Measurements from ENCODE around the gene LAMC3.
"Not testable (repeated sequence)": the region's sequence is repeated elsewhere in the genome, so short reads cannot be mapped to it uniquely, and the experiment has no call there.

The LAMC3 gene

GRCh38 chr9:131028931-131029573 lies 20.1 kb downstream of the LAMC3 start:
- DNase-seq (ENCODE audit: low spot score): no peak

- no peak for DNase-seq (ENCODE audit: low spot score)
Measured at GRCh38 chr9:131029574-131029952, 20.6 kb downstream of the LAMC3 start.

GRCh38 chr9:131030239-131031004 lies 21.4 kb downstream of the LAMC3 start:
- DNase-seq (ENCODE audit: low spot score): no peak

GRCh38 chr9:131031005-131031641 lies 22.1 kb downstream of the LAMC3 start:
- DNase-seq (ENCODE audit: low spot score): no peak

- DNase-seq (ENCODE audit: low spot score): no peak
Measured at GRCh38 chr9:131031642-131032005, 22.6 kb downstream of the LAMC3 start.

GRCh38 chr9:131032384-131032783 lies 23.4 kb downstream of the LAMC3 start:
- DNase-seq (ENCODE audit: low spot score): no peak

- no peak for DNase-seq (ENCODE audit: low spot score)
Measured at GRCh38 chr9:131033269-131034224, 24.6 kb downstream of the LAMC3 start.

GRCh38 chr9:131034268-131034667 lies 25.3 kb downstream of the LAMC3 start:
- DNase-seq (ENCODE audit: low spot score): no peak

GRCh38 chr9:131034749-131035148 lies 25.8 kb downstream of the LAMC3 start:
- DNase-seq (ENCODE audit: low spot score): not testable (repeated sequence)

- DNase-seq (ENCODE audit: low spot score): no peak
Measured at GRCh38 chr9:131035548-131035947, 26.6 kb downstream of the LAMC3 start.

- no peak for DNase-seq (ENCODE audit: low spot score)
Measured at GRCh38 chr9:131036071-131036470, 27.1 kb downstream of the LAMC3 start.

- DNase-seq (ENCODE audit: low spot score): no peak
Measured at GRCh38 chr9:131036529-131037334, 27.8 kb downstream of the LAMC3 start.

GRCh38 chr9:131037335-131038255 lies 28.6 kb downstream of the LAMC3 start:
- no peak for DNase-seq (ENCODE audit: low spot score)

GRCh38 chr9:131038256-131039128 lies 29.5 kb downstream of the LAMC3 start:
- no peak for DNase-seq (ENCODE audit: low spot score)

- DNase-seq (ENCODE audit: low spot score): no peak
Measured at GRCh38 chr9:131039129-131039954, 30.4 kb downstream of the LAMC3 start.

- no peak for DNase-seq (ENCODE audit: low spot score)
Measured at GRCh38 chr9:131042666-131043065, 33.7 kb downstream of the LAMC3 start.

GRCh38 chr9:131043087-131043486 lies 34.1 kb downstream of the LAMC3 start:
- no peak for DNase-seq (ENCODE audit: low spot score)

GRCh38 chr9:131043646-131044045 lies 34.7 kb downstream of the LAMC3 start:
- DNase-seq (ENCODE audit: low spot score): no peak

Data from LoVo (cell line).